ENCODE measurements around the gene SMARCAD1. TPM values are rescaled to one million over a fixed set of nuclear protein-coding genes. Genes with fewer than 3 reads are reported as not detected.

SMARCAD1 gene
- total RNA-seq, 2 experiments from 2014 or later: 10.7 TPM

- H3K27ac Mint-ChIP-seq: no peak overlapping the region
- intact Hi-C loops (cut with DNase I, micrococcal nuclease): no loop called here
- ChIA-PET CTCF (no interaction called here), POLR2A (no interaction called here)
- Histone ChIP-seq H3K4me1 (ENCODE audit: insufficient read depth, low read length) (no peaks in the 10 kb centered on the region), H3K27me3 (ENCODE audit: control insufficient read depth in 1 of 2, insufficient read depth in 2 of 2, low read length in 2 of 2) (no peaks in the 10 kb centered on the region), H3K36me3 (ENCODE audit: insufficient read depth, low read length) (no peaks in the 10 kb centered on the region), H3K9me3 (ENCODE audit: control insufficient read depth in 1 of 2, insufficient read depth in 1 of 2, low read length in 2 of 2) (peaks cover 18 to 20% of the 10 kb centered on the region in 2 experiments), H3K4me3 (ENCODE audit: low read length) (no peak overlapping the region), H3K27ac (ENCODE audit: low read depth in 1 of 2, low read length in 2 of 2) (no peak overlapping the region)
- H3K27me3 Mint-ChIP-seq: no peaks in the 10 kb centered on the region
- TF ChIP-seq CTCF (IDR thresholded peaks at IDR 0.05): no peak
- peaks cover 6% of the 10 kb centered on the region for H3K9me3 Mint-ChIP-seq
- no peaks in the 10 kb centered on the region for H3K4me1 Mint-ChIP-seq (ENCODE audit: low read depth)
- no peak overlapping the region for H3K4me3 Mint-ChIP-seq
- no peak for DNase-seq
- no peak for ATAC-seq (ENCODE audit: poor library complexity)
- peaks cover 5% of the 10 kb centered on the region for H3K36me3 Mint-ChIP-seq (ENCODE audit: low read depth)
These were observed 122.3 kb downstream of the SMARCAD1 start for GRCh38 chr4:94329933-94330332.

GRCh38 chr4:94332983-94333590 lies 125.4 kb downstream of the SMARCAD1 start:
- TF ChIP-seq CTCF (IDR thresholded peaks at IDR 0.05): no peak
- Mint-ChIP-seq H3K9me3 (no peaks in the 10 kb centered on the region), H3K27ac (no peak overlapping the region), H3K36me3 (ENCODE audit: low read depth) (no peaks in the 10 kb centered on the region), H3K27me3 (no peaks in the 10 kb centered on the region), H3K4me3 (no peak overlapping the region), H3K4me1 (ENCODE audit: low read depth) (no peaks in the 10 kb centered on the region)
- no peaks in the 10 kb centered on the region for H3K36me3 ChIP-seq (ENCODE audit: insufficient read depth, low read length)
- intact Hi-C loops (cut with DNase I, micrococcal nuclease): no loop called here
- no peaks in the 10 kb centered on the region for H3K9me3 ChIP-seq (ENCODE audit: control insufficient read depth in 1 of 2, insufficient read depth in 1 of 2, low read length in 2 of 2)
- no peak overlapping the region for H3K27ac ChIP-seq (ENCODE audit: low read depth in 1 of 2, low read length in 2 of 2)
- ChIA-PET CTCF (no interaction called here), POLR2A (no interaction called here)
- H3K4me3 ChIP-seq (ENCODE audit: low read length): no peak overlapping the region
- DNase-seq (no peak), ATAC-seq (ENCODE audit: poor library complexity) (no peak)
- H3K4me1 ChIP-seq (ENCODE audit: insufficient read depth, low read length): no peaks in the 10 kb centered on the region
- H3K27me3 ChIP-seq (ENCODE audit: control insufficient read depth in 1 of 2, insufficient read depth in 2 of 2, low read length in 2 of 2): no peaks in the 10 kb centered on the region

- no peak for TF ChIP-seq CTCF (IDR thresholded peaks at IDR 0.05)
- ChIA-PET CTCF (no interaction called here), POLR2A (no interaction called here)
- Histone ChIP-seq H3K4me1 (ENCODE audit: insufficient read depth, low read length) (no peaks in the 10 kb centered on the region), H3K36me3 (ENCODE audit: insufficient read depth, low read length) (no peaks in the 10 kb centered on the region), H3K9me3 (ENCODE audit: control insufficient read depth in 1 of 2, insufficient read depth in 1 of 2, low read length in 2 of 2) (no peaks in the 10 kb centered on the region), H3K27me3 (ENCODE audit: control insufficient read depth in 1 of 2, insufficient read depth in 2 of 2, low read length in 2 of 2) (no peaks in the 10 kb centered on the region), H3K27ac (ENCODE audit: low read depth in 1 of 2, low read length in 2 of 2) (no peak overlapping the region), H3K4me3 (ENCODE audit: low read length) (no peak overlapping the region)
- H3K9me3 Mint-ChIP-seq: no peaks in the 10 kb centered on the region
- ATAC-seq (ENCODE audit: poor library complexity): no peak
- H3K27ac Mint-ChIP-seq: no peak overlapping the region
- no peak for DNase-seq
- no peaks in the 10 kb centered on the region for H3K36me3 Mint-ChIP-seq (ENCODE audit: low read depth)
- H3K4me1 Mint-ChIP-seq (ENCODE audit: low read depth): peaks cover 7% of the 10 kb centered on the region
- H3K27me3 Mint-ChIP-seq: no peaks in the 10 kb centered on the region
- intact Hi-C loops (cut with DNase I, micrococcal nuclease): no loop called here
- no peak overlapping the region for H3K4me3 Mint-ChIP-seq
These were observed 126.2 kb downstream of the SMARCAD1 start for GRCh38 chr4:94333866-94334265.

Measured in CD4-positive, alpha-beta T cell (primary cell).